Glutamatergic neuron (in vitro differentiated cells): Measurements from ENCODE around the gene CAST. TPM values are rescaled to one million over a fixed set of nuclear protein-coding genes. Genes with fewer than 3 reads are reported as not detected.

Experiments
- DNase-seq: peaks from one replicate; pipeline ENCODE4 v3.0.0; 2022
- H3K27ac Mint-ChIP-seq: one replicate; pipeline ENCODE4 v1.8.0; 2020; ENCODE audit warnings: mild to moderate bottlenecking, mixed read lengths, inconsistent platforms; ENCODE audit not compliant: unreplicated experiment
- H3K27me3 Mint-ChIP-seq: one replicate; pipeline ENCODE4 v1.8.0; 2020; ENCODE audit warnings: mild to moderate bottlenecking, moderate library complexity, mixed read lengths, inconsistent platforms; ENCODE audit not compliant: unreplicated experiment
- H3K36me3 Mint-ChIP-seq: one replicate; pipeline ENCODE4 v1.8.0; 2020; ENCODE audit warnings: mild to moderate bottlenecking, mixed read lengths, inconsistent platforms; ENCODE audit not compliant: unreplicated experiment
- H3K4me1 Mint-ChIP-seq: one replicate; pipeline ENCODE4 v1.8.0; 2020; ENCODE audit warnings: mild to moderate bottlenecking, low read depth, mixed read lengths, inconsistent platforms; ENCODE audit not compliant: unreplicated experiment
- H3K4me3 Mint-ChIP-seq: one replicate; pipeline ENCODE4 v1.8.0; 2020; ENCODE audit warnings: mild to moderate bottlenecking, mixed read lengths, inconsistent platforms; ENCODE audit not compliant: unreplicated experiment
- H3K9me3 Mint-ChIP-seq: one replicate; pipeline ENCODE4 v1.8.0; 2020; ENCODE audit warnings: mild to moderate bottlenecking, moderate library complexity, mixed read lengths, inconsistent platforms; ENCODE audit not compliant: unreplicated experiment
- total RNA-seq: library from RNA; stranded (reverse); fragmentation: NEBNext Ultra II Directional; extraction: Animal tissue kit (Norgen Biotek cat#: 25700); gene quantifications from one replicate; pipeline ENCODE4 v1.2.1, GENCODE V29; 2021; ENCODE audit not compliant: unreplicated experiment
- TF ChIP-seq, protein P1 (sequence below): fragments of 200-600 bp; sonication (generic); IDR thresholded peaks from one replicate; pipeline ENCODE4 v1.5.0; 2021; ENCODE audit not compliant: partially characterized antibody, unreplicated experiment

Gene CAST
- total RNA-seq, 1 donor from 2014 or later = 19.4 TPM

- Mint-ChIP-seq H3K4me1 (no peaks in the 10 kb centered on the region), H3K27ac (no peak overlapping the region), H3K27me3 (no peaks in the 10 kb centered on the region), H3K4me3 (no peak overlapping the region), H3K9me3 (no peaks in the 10 kb centered on the region), H3K36me3 (no peaks in the 10 kb centered on the region)
- TF ChIP-seq, protein P1, sequence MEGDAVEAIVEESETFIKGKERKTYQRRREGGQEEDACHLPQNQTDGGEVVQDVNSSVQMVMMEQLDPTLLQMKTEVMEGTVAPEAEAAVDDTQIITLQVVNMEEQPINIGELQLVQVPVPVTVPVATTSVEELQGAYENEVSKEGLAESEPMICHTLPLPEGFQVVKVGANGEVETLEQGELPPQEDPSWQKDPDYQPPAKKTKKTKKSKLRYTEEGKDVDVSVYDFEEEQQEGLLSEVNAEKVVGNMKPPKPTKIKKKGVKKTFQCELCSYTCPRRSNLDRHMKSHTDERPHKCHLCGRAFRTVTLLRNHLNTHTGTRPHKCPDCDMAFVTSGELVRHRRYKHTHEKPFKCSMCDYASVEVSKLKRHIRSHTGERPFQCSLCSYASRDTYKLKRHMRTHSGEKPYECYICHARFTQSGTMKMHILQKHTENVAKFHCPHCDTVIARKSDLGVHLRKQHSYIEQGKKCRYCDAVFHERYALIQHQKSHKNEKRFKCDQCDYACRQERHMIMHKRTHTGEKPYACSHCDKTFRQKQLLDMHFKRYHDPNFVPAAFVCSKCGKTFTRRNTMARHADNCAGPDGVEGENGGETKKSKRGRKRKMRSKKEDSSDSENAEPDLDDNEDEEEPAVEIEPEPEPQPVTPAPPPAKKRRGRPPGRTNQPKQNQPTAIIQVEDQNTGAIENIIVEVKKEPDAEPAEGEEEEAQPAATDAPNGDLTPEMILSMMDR = no peak
- no peak for DNase-seq
Observed at GRCh38 chr5:96642281-96642640, 19.9 kb upstream of the CAST start.

DNA sequence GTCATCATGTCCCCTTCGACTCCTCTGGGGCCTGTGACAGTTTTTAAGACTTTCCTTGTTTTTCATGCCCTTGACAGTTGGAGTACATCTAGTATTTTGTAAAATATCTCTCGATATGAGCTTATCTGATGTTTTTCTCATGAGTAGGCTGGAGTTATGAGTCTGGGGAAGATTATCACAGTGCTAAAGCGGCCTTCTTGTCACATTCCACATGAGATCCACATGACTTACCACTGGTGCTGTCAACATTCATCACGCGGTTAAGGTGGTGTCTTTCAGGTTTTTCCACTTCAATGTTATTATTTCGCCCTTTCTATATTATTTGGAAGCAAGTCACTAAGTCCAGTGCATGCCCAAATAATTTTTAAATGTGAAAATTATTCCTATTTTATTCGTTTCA is 17.1 kb upstream of the CAST start:
- H3K4me3 Mint-ChIP-seq = no peak overlapping the region
- H3K4me1 Mint-ChIP-seq = no peaks in the 10 kb centered on the region
- no peak overlapping the region for H3K27ac Mint-ChIP-seq
- no peak for DNase-seq
- no peaks in the 10 kb centered on the region for H3K36me3 Mint-ChIP-seq
- TF ChIP-seq, protein P1 = no peak
- no peaks in the 10 kb centered on the region for H3K27me3 Mint-ChIP-seq
- no peaks in the 10 kb centered on the region for H3K9me3 Mint-ChIP-seq

DNA sequence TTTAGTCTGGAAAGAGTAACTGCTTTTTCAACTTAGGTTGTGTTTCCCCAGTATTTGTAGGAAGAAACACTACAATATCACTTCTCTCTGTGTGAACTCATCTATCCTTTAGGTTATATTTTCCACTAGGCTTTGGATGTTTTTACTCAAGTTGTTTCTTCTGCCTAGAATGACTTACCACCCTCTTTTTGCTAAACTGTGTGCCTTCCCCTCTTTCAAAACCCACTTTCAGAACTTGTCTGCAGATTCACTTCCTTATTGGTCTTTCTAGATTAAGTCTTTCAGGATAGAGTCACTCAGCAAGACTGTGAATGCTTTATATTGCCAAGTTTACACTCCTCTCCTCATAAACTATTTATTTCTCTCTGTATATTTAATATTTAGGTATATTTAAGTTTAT is 14.2 kb upstream of the CAST start:
- Mint-ChIP-seq H3K27ac (no peak overlapping the region), H3K9me3 (no peaks in the 10 kb centered on the region), H3K4me3 (no peak overlapping the region), H3K27me3 (no peaks in the 10 kb centered on the region), H3K4me1 (no peaks in the 10 kb centered on the region), H3K36me3 (no peaks in the 10 kb centered on the region)
- TF ChIP-seq, protein P1 = no peak
- no peak for DNase-seq

- TF ChIP-seq, protein P1 = no peak
- no peak for DNase-seq
Observed at GRCh38 chr5:96648593-96648992, 13.6 kb upstream of the CAST start.

GRCh38 chr5:96649251-96649662 is 12.9 kb upstream of the CAST start:
- Mint-ChIP-seq H3K27ac (no peak overlapping the region), H3K36me3 (no peaks in the 10 kb centered on the region), H3K27me3 (no peaks in the 10 kb centered on the region), H3K9me3 (no peaks in the 10 kb centered on the region), H3K4me1 (no peaks in the 10 kb centered on the region), H3K4me3 (no peak overlapping the region)
- DNase-seq = no peak
- TF ChIP-seq, protein P1 = no peak

More at GRCh38 chr5:96648593-96648992, 13.6 kb upstream of the CAST start:
- no peak overlapping the region for H3K4me3 Mint-ChIP-seq
- H3K9me3 Mint-ChIP-seq = no peaks in the 10 kb centered on the region
- no peaks in the 10 kb centered on the region for H3K4me1 Mint-ChIP-seq
- H3K27ac Mint-ChIP-seq = no peak overlapping the region
- no peaks in the 10 kb centered on the region for H3K36me3 Mint-ChIP-seq
- H3K27me3 Mint-ChIP-seq = no peaks in the 10 kb centered on the region
